ENCODE measurements around the gene EXOG. TPM values are rescaled to one million over a fixed set of nuclear protein-coding genes. Genes with fewer than 3 reads are reported as not detected.

Gene EXOG
- total and polyA plus RNA-seq, 2 of the 13 experiments (the other 11 are each of a cell fraction or from before 2014, with no cell fraction given) = 5.5 to 9.5 TPM

- TF ChIP-seq, protein P1, sequence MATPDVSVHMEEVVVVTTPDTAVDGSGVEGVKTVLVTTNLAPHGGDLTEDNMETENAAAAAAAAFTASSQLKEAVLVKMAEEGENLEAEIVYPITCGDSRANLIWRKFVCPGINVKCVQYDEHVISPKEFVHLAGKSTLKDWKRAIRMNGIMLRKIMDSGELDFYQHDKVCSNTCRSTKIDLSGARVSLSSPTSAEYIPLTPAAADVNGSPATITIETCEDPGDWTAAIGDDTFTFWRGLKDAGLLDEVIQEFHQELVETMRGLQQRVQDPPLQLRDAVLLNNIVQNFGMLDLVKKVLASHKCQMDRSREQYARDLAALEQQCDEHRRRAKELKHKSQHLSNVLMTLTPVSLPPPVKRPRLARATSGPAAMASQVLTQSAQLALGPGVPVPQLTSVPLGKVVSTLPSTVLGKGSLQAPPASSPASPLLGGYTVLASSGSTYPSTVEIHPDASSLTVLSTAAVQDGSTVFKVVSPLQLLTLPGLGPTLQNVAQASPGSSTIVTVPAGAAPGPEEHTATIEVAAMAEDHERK (CRISPR knock-in tag; IDR thresholded peaks at IDR 0.05; ENCODE audit: low read depth) = no peak
- TF ChIP-seq NCOA2 (CRISPR knock-in tag; IDR thresholded peaks at IDR 0.05) = no peak
- no peak for TF ChIP-seq ZNF138 (CRISPR knock-in tag; IDR thresholded peaks at IDR 0.05; ENCODE audit: low read depth)
- no peak for TF ChIP-seq ZKSCAN1 (IDR thresholded peaks at IDR 0.05; ENCODE audit: low read length)
- TF ChIP-seq MXD4 (CRISPR knock-in tag; IDR thresholded peaks at IDR 0.05) = 0 out of 2 replicates have a peak, but pooled peaks have one; percentile 23
- TF ChIP-seq ZNF619 (CRISPR knock-in tag; IDR thresholded peaks at IDR 0.05) = no peak
- no peak for TF ChIP-seq PCBP2 (optimal IDR thresholded peaks at IDR 0.05; ENCODE audit: low read depth, low read length, poor library complexity, severe bottlenecking)
- no peak for TF ChIP-seq RAD21 (CRISPR knock-in tag; IDR thresholded peaks at IDR 0.05)
- no peak for TF ChIP-seq JUN (CRISPR knock-in tag; IDR thresholded peaks at IDR 0.05)
- 0 out of 2 replicates have a peak, but pooled peaks have one; percentile 30 for TF ChIP-seq ZNF33B (CRISPR knock-in tag; IDR thresholded peaks at IDR 0.05)
- TF ChIP-seq EEA1 (CRISPR knock-in tag; IDR thresholded peaks at IDR 0.05; ENCODE audit: borderline replicate concordance) = no peak
- TF ChIP-seq HDAC2 (CRISPR knock-in tag; IDR thresholded peaks at IDR 0.05) = no peak
- TF ChIP-seq FOXK2 (IDR thresholded peaks at IDR 0.05) = peak; percentile 77
- TF ChIP-seq LBX2 (CRISPR knock-in tag; IDR thresholded peaks at IDR 0.05; ENCODE audit: borderline replicate concordance) = no peak
- no peak for TF ChIP-seq IKZF4 (CRISPR knock-in tag; IDR thresholded peaks at IDR 0.05; ENCODE audit: borderline replicate concordance, low read depth, not compliant biosample characterization)
- no peak for TF ChIP-seq SMYD3 (CRISPR knock-in tag; IDR thresholded peaks at IDR 0.05)
- TF ChIP-seq ZNF446 (CRISPR knock-in tag; IDR thresholded peaks at IDR 0.05) = no peak
- peak; percentile 26; the same call in 1 of the 2 replicates for TF ChIP-seq ZBTB38 (CRISPR knock-in tag; IDR thresholded peaks at IDR 0.05)
- TF ChIP-seq, protein P2, sequence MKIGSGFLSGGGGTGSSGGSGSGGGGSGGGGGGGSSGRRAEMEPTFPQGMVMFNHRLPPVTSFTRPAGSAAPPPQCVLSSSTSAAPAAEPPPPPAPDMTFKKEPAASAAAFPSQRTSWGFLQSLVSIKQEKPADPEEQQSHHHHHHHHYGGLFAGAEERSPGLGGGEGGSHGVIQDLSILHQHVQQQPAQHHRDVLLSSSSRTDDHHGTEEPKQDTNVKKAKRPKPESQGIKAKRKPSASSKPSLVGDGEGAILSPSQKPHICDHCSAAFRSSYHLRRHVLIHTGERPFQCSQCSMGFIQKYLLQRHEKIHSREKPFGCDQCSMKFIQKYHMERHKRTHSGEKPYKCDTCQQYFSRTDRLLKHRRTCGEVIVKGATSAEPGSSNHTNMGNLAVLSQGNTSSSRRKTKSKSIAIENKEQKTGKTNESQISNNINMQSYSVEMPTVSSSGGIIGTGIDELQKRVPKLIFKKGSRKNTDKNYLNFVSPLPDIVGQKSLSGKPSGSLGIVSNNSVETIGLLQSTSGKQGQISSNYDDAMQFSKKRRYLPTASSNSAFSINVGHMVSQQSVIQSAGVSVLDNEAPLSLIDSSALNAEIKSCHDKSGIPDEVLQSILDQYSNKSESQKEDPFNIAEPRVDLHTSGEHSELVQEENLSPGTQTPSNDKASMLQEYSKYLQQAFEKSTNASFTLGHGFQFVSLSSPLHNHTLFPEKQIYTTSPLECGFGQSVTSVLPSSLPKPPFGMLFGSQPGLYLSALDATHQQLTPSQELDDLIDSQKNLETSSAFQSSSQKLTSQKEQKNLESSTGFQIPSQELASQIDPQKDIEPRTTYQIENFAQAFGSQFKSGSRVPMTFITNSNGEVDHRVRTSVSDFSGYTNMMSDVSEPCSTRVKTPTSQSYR (CRISPR knock-in tag; IDR thresholded peaks at IDR 0.05; ENCODE audit: borderline replicate concordance) = peak; percentile 63; the same call in 1 of the 2 replicates
- TF ChIP-seq, protein P3, sequence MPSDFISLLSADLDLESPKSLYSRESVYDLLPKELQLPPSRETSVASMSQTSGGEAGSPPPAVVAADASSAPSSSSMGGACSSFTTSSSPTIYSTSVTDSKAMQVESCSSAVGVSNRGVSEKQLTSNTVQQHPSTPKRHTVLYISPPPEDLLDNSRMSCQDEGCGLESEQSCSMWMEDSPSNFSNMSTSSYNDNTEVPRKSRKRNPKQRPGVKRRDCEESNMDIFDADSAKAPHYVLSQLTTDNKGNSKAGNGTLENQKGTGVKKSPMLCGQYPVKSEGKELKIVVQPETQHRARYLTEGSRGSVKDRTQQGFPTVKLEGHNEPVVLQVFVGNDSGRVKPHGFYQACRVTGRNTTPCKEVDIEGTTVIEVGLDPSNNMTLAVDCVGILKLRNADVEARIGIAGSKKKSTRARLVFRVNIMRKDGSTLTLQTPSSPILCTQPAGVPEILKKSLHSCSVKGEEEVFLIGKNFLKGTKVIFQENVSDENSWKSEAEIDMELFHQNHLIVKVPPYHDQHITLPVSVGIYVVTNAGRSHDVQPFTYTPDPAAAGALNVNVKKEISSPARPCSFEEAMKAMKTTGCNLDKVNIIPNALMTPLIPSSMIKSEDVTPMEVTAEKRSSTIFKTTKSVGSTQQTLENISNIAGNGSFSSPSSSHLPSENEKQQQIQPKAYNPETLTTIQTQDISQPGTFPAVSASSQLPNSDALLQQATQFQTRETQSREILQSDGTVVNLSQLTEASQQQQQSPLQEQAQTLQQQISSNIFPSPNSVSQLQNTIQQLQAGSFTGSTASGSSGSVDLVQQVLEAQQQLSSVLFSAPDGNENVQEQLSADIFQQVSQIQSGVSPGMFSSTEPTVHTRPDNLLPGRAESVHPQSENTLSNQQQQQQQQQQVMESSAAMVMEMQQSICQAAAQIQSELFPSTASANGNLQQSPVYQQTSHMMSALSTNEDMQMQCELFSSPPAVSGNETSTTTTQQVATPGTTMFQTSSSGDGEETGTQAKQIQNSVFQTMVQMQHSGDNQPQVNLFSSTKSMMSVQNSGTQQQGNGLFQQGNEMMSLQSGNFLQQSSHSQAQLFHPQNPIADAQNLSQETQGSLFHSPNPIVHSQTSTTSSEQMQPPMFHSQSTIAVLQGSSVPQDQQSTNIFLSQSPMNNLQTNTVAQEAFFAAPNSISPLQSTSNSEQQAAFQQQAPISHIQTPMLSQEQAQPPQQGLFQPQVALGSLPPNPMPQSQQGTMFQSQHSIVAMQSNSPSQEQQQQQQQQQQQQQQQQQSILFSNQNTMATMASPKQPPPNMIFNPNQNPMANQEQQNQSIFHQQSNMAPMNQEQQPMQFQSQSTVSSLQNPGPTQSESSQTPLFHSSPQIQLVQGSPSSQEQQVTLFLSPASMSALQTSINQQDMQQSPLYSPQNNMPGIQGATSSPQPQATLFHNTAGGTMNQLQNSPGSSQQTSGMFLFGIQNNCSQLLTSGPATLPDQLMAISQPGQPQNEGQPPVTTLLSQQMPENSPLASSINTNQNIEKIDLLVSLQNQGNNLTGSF (CRISPR knock-in tag; IDR thresholded peaks at IDR 0.05) = no peak
Observed at GRCh38 chr3:38453075-38453912, 42.8 kb upstream of the EXOG start, which contains the start of gene ACVR2B (continued).
